Kidney (tissue), 14 donors: ENCODE results near the gene PPBP. TPM values are rescaled to one million over a fixed set of nuclear protein-coding genes. Genes with fewer than 3 reads are reported as not detected.

Experiments used
- DNase-seq, 5 donors: peaks; one replicate each; pipeline ENCODE4 v3.0.0-alpha.2; 2013 to 2020
- FAIRE-seq: peaks from 2 replicates; lab custom pipeline; 2012; peaks lifted over from hg19 to GRCh38; lab: Jason Lieb, UNC
- H3K27ac ChIP-seq, 2 donors: one replicate each; pipeline ENCODE4 v1.7.0; 2013; ENCODE audit warnings: low read depth in 2 of 2, low read length in 2 of 2, inconsistent platforms in 1 of 2
- H3K27me3 ChIP-seq: one replicate; pipeline ENCODE4 v1.7.1; 2013; ENCODE audit warnings: low read length, inconsistent platforms; ENCODE audit not compliant: control insufficient read depth, insufficient read depth
- H3K36me3 ChIP-seq, 3 donors: one replicate each; pipeline versions ENCODE4 v1.7.0 to v1.7.1; 2013; ENCODE audit warnings: low read length in 3 of 3, control low read depth in 1 of 3, inconsistent platforms in 1 of 3; ENCODE audit not compliant: insufficient read depth in 3 of 3, control insufficient read depth in 2 of 3
- H3K4me1 ChIP-seq, 3 donors: one replicate each; pipeline versions ENCODE4 v1.7.0 to v1.7.1; 2013; ENCODE audit warnings: low read length in 3 of 3, inconsistent platforms in 1 of 3, low read depth in 1 of 3; ENCODE audit not compliant: control insufficient read depth in 2 of 3, insufficient read depth in 2 of 3
- H3K4me3 ChIP-seq, 3 donors: one replicate each; pipeline versions ENCODE4 v1.7.0 to v1.8.1; 2013; ENCODE audit warnings: low read length in 3 of 3, control low read depth in 1 of 3, inconsistent platforms in 1 of 3
- H3K9ac ChIP-seq, 3 donors: one replicate each; pipeline versions ENCODE4 v1.7.0 to v1.7.1; 2013; ENCODE audit warnings: low read length in 3 of 3, control low read depth in 1 of 3, inconsistent platforms in 1 of 3
- H3K9me3 ChIP-seq, 3 donors: one replicate each; pipeline versions ENCODE4 v1.7.0 to v1.7.1; 2013; ENCODE audit warnings: low read length in 3 of 3, control low read depth in 1 of 3, inconsistent platforms in 1 of 3; ENCODE audit not compliant: control insufficient read depth in 2 of 3, insufficient read depth in 1 of 3
- CTCF ChIP-seq: IDR thresholded peaks from 3 replicates; pipeline ENCODE4 v1.5.1; 2012; ENCODE audit warnings: mild to moderate bottlenecking, moderate library complexity, borderline replicate concordance; ENCODE audit not compliant: insufficient read depth; ENCODE audit errors: extremely low read depth
- intact Hi-C: fragments of 100-400 bp; cut with DNase I; formaldehyde crosslinking; loops from one replicate; pipeline ENCODE4 v1.11.1; 2022
- polyA plus RNA-seq: library from polyadenylated mRNA; stranded (reverse); fragments of 350-450 nt; fragmentation: Illumina TruSeq; extraction: RNeasy Lipid Tissue Mini Kit (QIAGEN cat#74804); gene quantifications from one replicate; pipeline ENCODE4 v1.2.3, GENCODE V29; 2014; ENCODE audit warnings: low read depth, low replicate concordance; ENCODE audit not compliant: insufficient read depth
- total RNA-seq: library from RNA; stranded (reverse); fragmentation: NEBNext Ultra II Directional; extraction: Animal tissue kit (Norgen Biotek cat#: 25700); gene quantifications from one replicate; pipeline ENCODE4 v1.2.1, GENCODE V29; 2021
- donor health status: control.
- donor health status: control.
- donor health status: control.
- donor health status: control.
- donor health status: control.
- donor health status: DM: yes; HTN: yes; CAD: no.
- donor health status: Normal renal cell carcinoma (clear cell type).

The PPBP gene
- total and polyA plus RNA-seq, 2 donors from 2014 or later: 1.5 TPM; not detected in 1

GRCh38 chr4:74016068-74016467, 28.1 kb upstream of the PPBP start:
- no peaks in the 10 kb centered on the region for H3K36me3 ChIP-seq
- intact Hi-C loops: no loop called here
- H3K4me1 ChIP-seq: no peaks in the 10 kb centered on the region
- DNase-seq: no peak
- H3K27me3 ChIP-seq: no peaks in the 10 kb centered on the region
- no peak overlapping the region for H3K27ac ChIP-seq
- no peak for TF ChIP-seq CTCF
- no peaks in the 10 kb centered on the region for H3K9me3 ChIP-seq
- no peak overlapping the region for H3K4me3 ChIP-seq
- no peak for FAIRE-seq
- H3K9ac ChIP-seq: no peak overlapping the region

- no peaks in the 10 kb centered on the region for H3K36me3 ChIP-seq
- no peaks in the 10 kb centered on the region for H3K9me3 ChIP-seq
- no peak overlapping the region for H3K27ac ChIP-seq
- no peak for DNase-seq
- no peaks in the 10 kb centered on the region for H3K4me1 ChIP-seq
- no peak for FAIRE-seq
- no peak overlapping the region for H3K4me3 ChIP-seq
- no peaks in the 10 kb centered on the region for H3K27me3 ChIP-seq
- no peak overlapping the region for H3K9ac ChIP-seq
- no peak for TF ChIP-seq CTCF
- intact Hi-C loops: no loop called here
Observed at GRCh38 chr4:74015126-74015780, 27.3 kb upstream of the PPBP start.

GRCh38 chr4:74014332-74014731, 26.3 kb upstream of the PPBP start:
- DNase-seq (no peak), FAIRE-seq (no peak)
- Histone ChIP-seq H3K9ac (no peak overlapping the region), H3K4me3 (no peak overlapping the region), H3K4me1 (no peaks in the 10 kb centered on the region), H3K9me3 (no peaks in the 10 kb centered on the region), H3K36me3 (no peaks in the 10 kb centered on the region), H3K27me3 (no peaks in the 10 kb centered on the region), H3K27ac (no peak overlapping the region)
- no peak for TF ChIP-seq CTCF
- intact Hi-C loops: no loop called here

- Histone ChIP-seq H3K4me1 (no peaks in the 10 kb centered on the region), H3K27ac (no peak overlapping the region), H3K4me3 (no peak overlapping the region), H3K9me3 (no peaks in the 10 kb centered on the region), H3K36me3 (no peaks in the 10 kb centered on the region), H3K9ac (no peak overlapping the region), H3K27me3 (no peaks in the 10 kb centered on the region)
- no peak for FAIRE-seq
- no peak for DNase-seq
- TF ChIP-seq CTCF: no peak
- intact Hi-C loops: no loop called here
Observed at GRCh38 chr4:74013264-74013663, 25.3 kb upstream of the PPBP start.
